ENCODE measurements around the gene PDE1C.
"Not testable (repeated sequence)": the region's sequence is repeated elsewhere in the genome, so short reads cannot be mapped to it uniquely, and the experiment has no call there.

PDE1C gene

GRCh38 chr7:32070406-32071360 is at the start of gene PDE1C:
Gene PDE1C, minus strand, starts transcription at chr7:32070407.
- DNase-seq: no peak

DNA sequence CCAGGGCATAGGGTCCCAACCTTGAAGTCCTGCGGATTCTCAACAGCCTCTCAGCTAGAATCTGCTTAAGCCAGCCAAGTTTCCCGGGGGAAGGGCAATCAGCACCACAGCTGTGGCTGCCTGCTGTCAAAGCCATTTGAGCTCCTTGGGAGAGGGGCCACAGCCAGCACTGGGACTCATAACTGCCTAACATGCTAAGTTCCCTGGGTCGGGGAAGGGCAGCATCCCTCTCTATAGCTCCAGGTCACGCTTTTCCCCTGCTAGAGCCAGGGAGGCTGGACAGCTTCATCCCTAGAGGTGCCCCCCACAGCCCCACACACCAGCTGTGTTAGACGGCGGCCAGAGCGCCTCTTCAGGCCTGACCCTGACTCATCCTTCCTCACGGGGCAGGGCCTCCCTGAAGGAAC is 49.6 kb upstream of the PDE1C start:
- DNase-seq: no peak

- no peak for DNase-seq
Measured at GRCh38 chr7:32117837-32118236, 47.6 kb upstream of the PDE1C start.

- no peak for DNase-seq
Measured at GRCh38 chr7:32116436-32116835, 46.2 kb upstream of the PDE1C start.

DNA sequence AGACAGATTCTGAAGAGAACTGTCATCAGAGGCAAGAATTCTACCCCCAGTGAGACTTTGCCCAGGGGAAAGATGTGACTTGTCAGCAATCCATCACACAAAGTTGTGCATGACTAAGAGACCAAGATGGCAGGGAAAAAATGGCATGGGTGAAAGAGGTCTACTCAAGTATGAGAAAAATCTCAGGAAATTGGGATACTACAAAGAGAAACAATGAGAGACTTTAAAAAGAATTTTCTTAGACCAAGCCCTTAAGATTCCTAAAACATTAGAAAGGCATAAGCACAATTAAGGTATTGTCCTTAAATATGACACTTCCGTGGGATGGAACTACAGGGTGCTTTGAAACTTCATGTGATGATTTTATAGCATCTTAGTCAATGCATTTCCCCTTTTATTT is 45.6 kb upstream of the PDE1C start:
- no peak for DNase-seq

- DNase-seq: no peak
Measured at GRCh38 chr7:32108651-32109050, 38.4 kb upstream of the PDE1C start.

DNA sequence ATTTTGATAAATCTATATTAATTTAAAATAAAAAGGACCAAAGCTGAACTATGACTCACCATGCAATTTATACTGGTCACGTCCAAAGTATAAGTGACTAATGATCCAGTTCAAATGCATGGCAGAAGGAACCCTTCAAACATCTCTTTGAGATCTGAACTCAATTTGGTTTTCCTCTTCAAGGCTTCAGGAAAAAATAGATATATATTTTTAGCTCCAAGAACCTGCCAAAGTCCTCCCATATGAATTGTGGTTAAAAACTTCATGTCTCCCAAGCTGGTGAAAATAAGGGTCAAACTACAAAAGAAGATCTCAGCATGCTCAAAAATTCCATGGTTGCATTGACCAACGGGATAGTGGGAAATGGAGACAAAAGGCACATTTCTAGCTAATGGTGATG is 34.6 kb upstream of the PDE1C start:
- DNase-seq: no peak

GRCh38 chr7:32103361-32103760 is 33.2 kb upstream of the PDE1C start:
- DNase-seq: no peak

DNA sequence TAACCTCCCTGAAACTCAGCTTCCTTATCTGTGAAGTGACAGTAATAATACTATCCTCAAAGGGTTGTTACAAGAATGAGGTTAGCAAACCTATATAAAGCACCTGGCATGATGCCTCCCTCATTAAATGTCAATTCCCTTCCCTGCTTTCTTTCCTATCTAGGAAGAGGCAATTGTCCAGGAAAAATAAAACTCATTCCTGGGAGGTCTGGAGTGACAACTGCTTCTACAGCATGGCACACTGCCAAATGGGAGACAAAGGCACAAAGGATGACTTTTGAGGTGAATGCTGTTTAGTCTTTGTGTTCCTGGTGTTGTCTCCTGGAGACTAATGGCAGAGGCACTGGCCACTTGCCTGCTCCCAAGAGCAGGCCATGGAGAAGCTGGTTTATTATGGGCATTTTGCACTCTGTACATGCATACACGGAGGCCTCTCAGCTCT is 32.2 kb upstream of the PDE1C start:
- DNase-seq: no peak

- DNase-seq: no peak
Measured at GRCh38 chr7:32100407-32100907, 30.2 kb upstream of the PDE1C start.

DNA sequence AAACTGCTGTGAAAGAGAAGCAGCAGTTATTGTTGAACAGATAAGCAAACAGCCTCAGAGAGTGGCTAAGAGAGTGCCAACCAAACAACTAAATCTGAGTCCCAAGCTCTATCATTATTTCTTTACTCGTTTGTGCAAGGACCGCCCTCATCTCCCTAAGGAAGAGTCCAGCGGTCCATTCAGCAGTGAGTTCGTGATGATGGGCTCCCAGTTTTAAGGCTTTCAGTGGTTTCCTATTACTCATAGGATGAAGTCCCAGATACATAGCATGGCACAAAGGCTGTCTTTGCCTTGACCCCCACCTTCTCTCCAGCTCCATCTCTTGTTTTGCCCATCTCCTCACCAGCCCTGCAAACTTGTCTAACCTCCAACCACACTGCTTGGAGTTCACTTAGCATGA is 24.3 kb upstream of the PDE1C start:
- DNase-seq: no peak

GRCh38 chr7:32093415-32094408 is 23.5 kb upstream of the PDE1C start:
- DNase-seq: no peak

- DNase-seq: no peak
Measured at GRCh38 chr7:32092346-32092745, 22.1 kb upstream of the PDE1C start.

DNA sequence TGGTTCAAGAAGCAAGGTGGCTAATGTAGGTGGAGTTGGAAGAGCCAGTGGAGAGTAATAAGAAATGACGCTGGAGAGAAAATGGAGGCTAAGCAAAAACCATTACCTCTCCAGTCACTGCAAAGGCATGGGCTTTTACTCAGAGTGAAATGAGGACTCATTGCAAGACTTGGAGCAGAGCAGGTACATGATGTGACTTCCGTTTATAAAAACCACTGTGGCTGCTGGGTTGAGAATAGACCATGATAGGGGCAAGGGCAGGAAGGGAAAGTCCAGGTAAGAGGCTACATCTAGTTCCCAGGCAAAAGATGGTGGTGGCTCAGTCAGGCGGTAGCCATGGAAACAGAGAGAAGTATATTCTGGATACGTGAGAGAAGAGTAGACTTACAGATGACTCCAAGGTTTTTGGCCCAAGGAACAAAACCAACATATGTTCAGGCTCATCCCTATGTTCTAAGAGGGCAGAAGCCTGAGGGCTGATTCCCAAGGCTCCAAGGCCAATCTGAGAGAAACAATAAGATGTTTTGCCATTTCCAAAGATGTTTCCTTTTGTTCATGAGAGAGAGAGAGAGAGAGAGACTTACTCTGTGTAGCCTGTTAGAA is 21.5 kb upstream of the PDE1C start:
- DNase-seq: no peak

GRCh38 chr7:32089678-32090077 is 19.5 kb upstream of the PDE1C start:
- DNase-seq: no peak

- no peak for DNase-seq
Measured at GRCh38 chr7:32089256-32089655, 19.0 kb upstream of the PDE1C start.

DNA sequence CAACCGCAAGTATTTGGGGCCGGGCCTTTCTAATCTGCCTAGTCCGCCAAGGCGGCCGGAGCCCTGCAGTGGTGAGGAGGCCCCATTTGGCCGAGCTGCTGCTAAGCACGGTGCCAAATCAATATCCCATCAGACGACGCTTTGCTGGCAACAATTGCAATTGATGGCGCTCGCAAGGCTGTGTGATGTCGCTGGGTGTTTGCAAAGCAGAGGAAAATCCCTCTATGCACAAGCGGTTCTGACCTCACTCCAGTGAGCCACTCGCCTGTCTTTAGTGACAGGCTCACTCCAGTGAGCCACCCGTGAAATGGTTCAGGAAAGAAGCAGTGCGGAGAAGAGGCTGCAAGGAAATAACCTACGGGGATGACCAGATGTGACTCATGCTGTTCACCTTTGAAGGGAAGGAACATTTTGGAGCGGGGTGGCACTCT is 18.3 kb upstream of the PDE1C start:
- no peak for DNase-seq

- DNase-seq: no peak
Measured at GRCh38 chr7:32079510-32079909, 9.3 kb upstream of the PDE1C start.

DNA sequence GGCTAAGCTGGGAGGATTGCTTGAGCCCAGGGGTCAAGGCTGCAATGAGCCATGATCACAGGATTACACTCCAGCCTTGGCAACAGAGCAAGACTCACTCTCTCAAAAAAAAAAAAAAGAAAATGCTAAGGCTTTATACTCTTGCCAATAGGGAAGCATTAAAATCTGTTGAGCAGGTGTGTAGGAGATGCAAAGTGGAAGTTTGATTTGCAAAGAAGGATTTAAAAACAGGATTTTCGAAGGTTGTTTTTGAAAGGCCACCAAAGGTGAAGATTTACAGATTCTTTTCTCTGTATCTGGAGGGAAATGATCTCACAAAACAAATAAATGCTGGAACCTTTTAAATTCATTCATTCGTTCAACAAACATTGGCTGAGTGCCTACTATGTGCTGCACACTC is 8.6 kb upstream of the PDE1C start:
- DNase-seq: no peak

DNA sequence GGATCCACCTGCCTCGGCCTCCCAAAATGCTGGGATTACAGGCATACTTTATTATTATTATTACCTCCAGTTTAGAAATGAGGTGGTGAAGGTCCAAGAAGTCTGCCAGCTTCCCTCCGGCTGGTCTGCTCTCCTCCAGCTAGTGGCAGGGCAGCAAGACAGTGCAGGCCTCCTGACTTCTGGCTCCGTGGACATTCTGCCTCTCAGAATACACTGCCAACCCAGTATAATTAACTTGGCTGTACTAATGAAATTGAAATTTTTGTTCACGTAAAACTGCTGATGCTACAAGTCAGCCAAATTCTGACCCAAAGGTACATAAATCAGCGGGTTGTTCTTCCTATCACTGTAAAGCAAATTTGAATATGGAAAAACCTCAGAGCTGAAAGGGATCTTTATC is 7.6 kb upstream of the PDE1C start:
- no peak for DNase-seq

DNA sequence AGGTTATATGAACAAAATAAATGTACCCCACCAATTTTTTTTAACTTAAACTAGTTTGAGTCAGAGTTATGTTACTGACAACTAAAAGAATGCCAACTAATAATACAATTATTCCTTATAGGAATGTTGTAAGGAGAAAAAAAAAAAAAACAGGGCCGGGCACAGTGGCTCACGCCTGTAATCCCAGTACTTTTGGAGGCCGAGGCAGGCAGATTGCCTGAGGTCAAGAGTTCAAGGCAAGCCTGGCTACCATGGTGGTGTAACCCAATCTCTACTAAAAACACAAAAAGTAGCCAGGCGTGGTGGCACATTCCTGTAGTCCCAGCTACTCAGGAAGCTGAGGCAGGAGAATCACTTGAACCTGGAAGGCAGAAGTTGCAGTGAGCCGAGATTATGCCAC is 6.6 kb upstream of the PDE1C start:
- DNase-seq: not testable (repeated sequence)

DNA sequence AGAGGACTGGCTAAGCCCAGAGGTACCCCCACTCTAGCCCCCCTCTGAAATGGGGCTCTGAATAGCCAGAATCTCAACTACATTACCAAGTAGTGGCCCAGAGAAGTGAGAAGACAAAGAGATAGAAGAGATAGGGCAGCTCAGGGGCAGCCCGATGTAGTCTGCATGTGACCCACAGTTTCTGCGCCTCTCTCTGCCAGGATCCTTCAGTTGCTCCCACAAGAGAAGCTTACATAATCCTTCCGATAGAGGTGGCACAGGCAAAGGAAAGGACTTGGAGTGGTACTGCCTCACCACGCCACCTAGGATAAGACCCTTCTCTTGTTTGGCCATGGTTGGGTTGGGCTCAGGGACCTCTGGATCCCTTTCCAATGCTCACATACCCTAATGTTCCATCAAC is 5.4 kb upstream of the PDE1C start:
- no peak for DNase-seq

All from activated CD4-positive, CD25-positive, alpha-beta regulatory T cell (primary cell).